ENCODE measurements around the gene MTAP.

- TF ChIP-seq CTCF (IDR thresholded peaks at IDR 0.05) (no peak), POLR2A (IDR thresholded peaks at IDR 0.05) (no peak)
These were observed 181.1 kb downstream of the MTAP start for GRCh38 chr9:21983561-21983935.
